ENCODE results near the gene ARHGAP26. TPM values are rescaled to one million over a fixed set of nuclear protein-coding genes. Genes with fewer than 3 reads are reported as not detected.

ARHGAP26 gene
- total RNA-seq, 1 donor from 2014 or later = 14.1 TPM

DNA sequence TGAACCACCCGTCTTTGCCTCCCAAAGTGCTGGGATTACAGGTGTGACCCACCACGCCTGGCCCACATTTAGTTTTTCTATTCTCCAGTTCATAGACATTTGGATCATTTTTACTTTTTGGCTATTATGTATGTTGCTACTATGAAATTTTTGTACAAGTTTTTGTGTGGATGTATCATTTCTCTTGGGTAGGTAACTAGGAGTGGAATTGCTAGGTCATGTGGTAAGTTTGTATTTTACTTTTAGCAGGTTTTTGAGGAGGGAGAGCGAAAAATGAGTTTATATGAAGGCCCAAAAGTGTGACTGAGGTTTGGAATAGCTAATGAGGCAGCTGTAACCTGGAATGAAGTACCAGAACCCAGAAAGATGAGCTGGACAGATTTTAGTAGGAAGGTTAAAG lies 35.2 kb downstream of the ARHGAP26 start:
- DNase-seq (ENCODE audit: extremely low spot score, unreplicated experiment) = no peak
- Mint-ChIP-seq H3K4me3 (ENCODE audit: unreplicated experiment) (no peak overlapping the region), H3K36me3 (ENCODE audit: unreplicated experiment) (no peaks in the 10 kb centered on the region), H3K9me3 (ENCODE audit: unreplicated experiment) (no peaks in the 10 kb centered on the region), H3K27me3 (ENCODE audit: unreplicated experiment) (no peaks in the 10 kb centered on the region), H3K4me1 (ENCODE audit: unreplicated experiment) (peaks cover 30% of the 10 kb centered on the region), H3K27ac (ENCODE audit: unreplicated experiment) (no peak overlapping the region)
- TF ChIP-seq, protein P1, sequence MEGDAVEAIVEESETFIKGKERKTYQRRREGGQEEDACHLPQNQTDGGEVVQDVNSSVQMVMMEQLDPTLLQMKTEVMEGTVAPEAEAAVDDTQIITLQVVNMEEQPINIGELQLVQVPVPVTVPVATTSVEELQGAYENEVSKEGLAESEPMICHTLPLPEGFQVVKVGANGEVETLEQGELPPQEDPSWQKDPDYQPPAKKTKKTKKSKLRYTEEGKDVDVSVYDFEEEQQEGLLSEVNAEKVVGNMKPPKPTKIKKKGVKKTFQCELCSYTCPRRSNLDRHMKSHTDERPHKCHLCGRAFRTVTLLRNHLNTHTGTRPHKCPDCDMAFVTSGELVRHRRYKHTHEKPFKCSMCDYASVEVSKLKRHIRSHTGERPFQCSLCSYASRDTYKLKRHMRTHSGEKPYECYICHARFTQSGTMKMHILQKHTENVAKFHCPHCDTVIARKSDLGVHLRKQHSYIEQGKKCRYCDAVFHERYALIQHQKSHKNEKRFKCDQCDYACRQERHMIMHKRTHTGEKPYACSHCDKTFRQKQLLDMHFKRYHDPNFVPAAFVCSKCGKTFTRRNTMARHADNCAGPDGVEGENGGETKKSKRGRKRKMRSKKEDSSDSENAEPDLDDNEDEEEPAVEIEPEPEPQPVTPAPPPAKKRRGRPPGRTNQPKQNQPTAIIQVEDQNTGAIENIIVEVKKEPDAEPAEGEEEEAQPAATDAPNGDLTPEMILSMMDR (IDR thresholded peaks at IDR 0.05) = no peak

DNA sequence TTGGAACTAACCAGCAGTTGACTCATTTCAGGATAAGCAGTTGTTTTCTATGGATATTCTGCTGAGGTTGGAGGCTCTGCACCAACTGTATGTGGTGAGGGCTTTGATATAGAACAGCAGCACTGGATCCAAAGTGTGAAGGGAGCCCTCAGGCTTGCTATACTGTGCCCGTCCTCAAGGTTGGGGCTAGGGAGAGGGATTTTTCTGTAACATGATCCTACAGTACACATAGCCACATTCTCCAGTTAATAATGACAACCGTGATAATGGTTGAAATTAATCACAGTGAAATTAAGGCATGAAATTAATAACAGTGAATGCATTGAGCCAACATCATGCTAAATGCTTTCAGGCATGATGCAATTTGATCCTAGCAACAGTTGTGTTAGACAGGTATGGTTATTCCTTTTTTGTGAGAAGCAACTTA lies 36.7 kb downstream of the ARHGAP26 start:
- TF ChIP-seq, protein P1 (IDR thresholded peaks at IDR 0.05) = no peak
- Mint-ChIP-seq H3K27me3 (ENCODE audit: unreplicated experiment) (no peaks in the 10 kb centered on the region), H3K4me3 (ENCODE audit: unreplicated experiment) (no peak overlapping the region), H3K4me1 (ENCODE audit: unreplicated experiment) (peaks cover 37% of the 10 kb centered on the region), H3K9me3 (ENCODE audit: unreplicated experiment) (no peaks in the 10 kb centered on the region), H3K36me3 (ENCODE audit: unreplicated experiment) (no peaks in the 10 kb centered on the region), H3K27ac (ENCODE audit: unreplicated experiment) (no peak overlapping the region)
- no peak for DNase-seq (ENCODE audit: extremely low spot score, unreplicated experiment)

DNA sequence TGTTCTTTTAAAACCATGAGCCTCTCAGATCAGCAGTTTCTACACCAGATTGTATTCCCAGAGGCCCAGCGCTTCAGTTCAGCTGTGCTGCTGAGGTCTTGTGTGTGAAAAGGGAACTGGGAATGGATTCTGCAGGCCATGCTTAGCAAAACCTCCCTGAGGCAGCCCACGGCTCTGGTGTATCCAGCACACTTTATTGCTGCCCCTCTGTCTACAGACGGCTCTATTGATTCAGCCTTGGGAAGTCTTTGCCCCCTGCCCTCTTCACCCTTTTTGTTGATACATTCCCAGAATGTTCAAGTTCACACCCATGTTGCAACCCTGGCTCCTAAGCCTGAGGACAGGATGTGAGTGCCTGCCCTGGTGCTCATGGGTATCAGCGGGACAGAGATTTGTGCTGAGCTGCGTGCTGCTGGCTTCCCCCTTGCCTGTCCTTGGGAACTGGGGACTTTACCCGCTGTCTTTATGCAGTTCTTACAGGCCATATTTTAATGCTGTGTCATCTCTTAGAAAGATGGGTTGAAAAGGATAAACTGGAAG lies 37.3 kb downstream of the ARHGAP26 start:
- H3K4me1 Mint-ChIP-seq (ENCODE audit: unreplicated experiment) = peaks cover 37% of the 10 kb centered on the region
- H3K4me3 Mint-ChIP-seq (ENCODE audit: unreplicated experiment) = no peak overlapping the region
- H3K27me3 Mint-ChIP-seq (ENCODE audit: unreplicated experiment) = no peaks in the 10 kb centered on the region
- H3K36me3 Mint-ChIP-seq (ENCODE audit: unreplicated experiment) = no peaks in the 10 kb centered on the region
- DNase-seq (ENCODE audit: extremely low spot score, unreplicated experiment) = no peak
- H3K9me3 Mint-ChIP-seq (ENCODE audit: unreplicated experiment) = no peaks in the 10 kb centered on the region
- H3K27ac Mint-ChIP-seq (ENCODE audit: unreplicated experiment) = peak overlapping the region; percentile 35
- TF ChIP-seq, protein P1 (IDR thresholded peaks at IDR 0.05) = no peak

DNA sequence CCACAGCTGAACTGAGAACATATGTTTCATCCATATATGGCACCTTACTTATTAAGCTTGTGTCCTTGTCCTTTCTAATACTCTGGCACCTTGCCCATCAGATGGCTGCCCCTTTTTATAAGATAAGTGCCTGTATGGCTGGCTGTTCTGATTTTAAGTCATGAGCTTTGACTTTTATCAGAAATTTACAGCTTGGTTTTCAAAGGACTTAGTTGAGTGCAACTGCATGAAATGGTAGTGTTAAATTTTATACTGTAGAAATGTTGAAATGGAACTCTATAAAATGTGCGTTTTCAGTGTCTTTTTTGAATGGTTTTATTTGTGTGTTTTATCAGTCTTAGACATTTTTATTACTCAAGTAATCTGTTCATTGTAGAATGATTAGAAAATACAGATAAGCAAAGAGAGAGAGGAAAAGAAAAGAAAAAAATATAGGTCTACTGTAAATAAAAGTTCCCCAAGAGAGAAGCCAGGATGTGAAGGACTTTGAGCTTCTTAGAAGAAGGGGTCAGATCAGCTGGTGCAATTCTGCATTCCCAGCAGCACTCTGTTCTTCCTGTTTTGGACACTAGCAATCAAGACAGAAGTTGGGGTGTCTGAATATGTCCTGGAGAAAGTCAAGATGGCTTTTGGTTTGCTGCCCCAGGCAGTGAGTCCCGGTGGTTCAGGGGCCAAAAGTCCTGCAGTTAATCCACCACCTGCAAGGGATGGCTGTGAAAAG lies 38.9 kb downstream of the ARHGAP26 start:
- TF ChIP-seq, protein P1 (IDR thresholded peaks at IDR 0.05) = no peak
- Mint-ChIP-seq H3K27me3 (ENCODE audit: unreplicated experiment) (no peaks in the 10 kb centered on the region), H3K4me1 (ENCODE audit: unreplicated experiment) (peaks cover 40% of the 10 kb centered on the region), H3K4me3 (ENCODE audit: unreplicated experiment) (no peak overlapping the region), H3K9me3 (ENCODE audit: unreplicated experiment) (no peaks in the 10 kb centered on the region), H3K27ac (ENCODE audit: unreplicated experiment) (no peak overlapping the region), H3K36me3 (ENCODE audit: unreplicated experiment) (no peaks in the 10 kb centered on the region)
- DNase-seq (ENCODE audit: extremely low spot score, unreplicated experiment) = no peak

DNA sequence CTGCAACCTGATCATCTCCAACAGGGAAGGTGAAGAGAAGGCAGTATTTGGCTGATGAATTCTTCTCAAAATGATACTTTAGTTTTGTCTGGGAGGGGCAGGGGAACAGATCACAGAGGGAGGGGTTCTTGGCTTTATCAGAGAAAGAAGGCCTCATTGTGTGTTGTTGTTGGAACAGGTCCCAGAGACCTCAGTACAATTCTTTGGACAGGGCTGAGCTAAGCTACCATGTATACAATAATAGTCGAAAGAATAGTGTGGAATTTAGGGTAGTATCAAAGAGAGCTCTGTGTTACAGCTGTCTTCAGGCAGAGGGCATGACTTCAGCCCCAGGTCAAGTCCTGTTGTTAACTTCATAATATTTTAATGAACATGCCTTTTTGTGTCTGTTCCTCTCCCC lies 39.9 kb downstream of the ARHGAP26 start:
- DNase-seq (ENCODE audit: extremely low spot score, unreplicated experiment) = no peak
- Mint-ChIP-seq H3K4me1 (ENCODE audit: unreplicated experiment) (peaks cover 45% of the 10 kb centered on the region), H3K4me3 (ENCODE audit: unreplicated experiment) (no peak overlapping the region), H3K27ac (ENCODE audit: unreplicated experiment) (no peak overlapping the region), H3K27me3 (ENCODE audit: unreplicated experiment) (no peaks in the 10 kb centered on the region), H3K36me3 (ENCODE audit: unreplicated experiment) (no peaks in the 10 kb centered on the region), H3K9me3 (ENCODE audit: unreplicated experiment) (no peaks in the 10 kb centered on the region)
- TF ChIP-seq, protein P1 (IDR thresholded peaks at IDR 0.05) = no peak

Measured in osteocyte (in vitro differentiated cells).